NCI-H526 treated with DMSO at 0.1 percent for 48 hours (cell line): ENCODE data around the gene SFXN3.
A peak's percentile ranks its signal among the peaks of the same experiment; 100 is the strongest.

Experiments
- DNase-seq: peaks from one replicate; lab custom pipeline; 2025; lab: John Stamatoyannopoulos, UW

Gene SFXN3

GRCh38 chr10:101031128-101031795 lies at the start of gene SFXN3, which contains the start of gene PDZD7:
SFXN3 (plus strand) TSS chr10:101031234; CDS start chr10:101034695, 3,461 bp downstream.
PDZD7 (minus strand) TSS chr10:101031129; CDS start chr10:101030219, 910 bp downstream.
- peak; percentile 66 for DNase-seq

GRCh38 chr10:100982916-100983830 lies 47.9 kb upstream of the SFXN3 start:
- no peak for DNase-seq

GRCh38 chr10:100983868-100984671 lies 47.0 kb upstream of the SFXN3 start:
- DNase-seq, result no peak

- no peak for DNase-seq
Observed at GRCh38 chr10:100984672-100985177, 46.3 kb upstream of the SFXN3 start.

GRCh38 chr10:100985336-100985735 lies 45.7 kb upstream of the SFXN3 start:
- no peak for DNase-seq

- DNase-seq, result no peak
Observed at GRCh38 chr10:100986623-100986951, 44.4 kb upstream of the SFXN3 start.

GRCh38 chr10:100986952-100987684 lies 43.9 kb upstream of the SFXN3 start, which contains the start of the genes MRPL43 and TWNK:
MRPL43 (minus strand) TSS chr10:100987497; CDS start chr10:100987443, 54 bp downstream.
TWNK (plus strand) TSS chr10:100987543; CDS start chr10:100988211, 668 bp downstream.
- peak; percentile 18 for DNase-seq

- no peak for DNase-seq
Observed at GRCh38 chr10:100987685-100988049, 43.4 kb upstream of the SFXN3 start.

GRCh38 chr10:100988166-100988565 lies 42.9 kb upstream of the SFXN3 start:
- DNase-seq, result no peak

- no peak for DNase-seq
Observed at GRCh38 chr10:100989088-100989487, 41.9 kb upstream of the SFXN3 start.

- no peak for DNase-seq
Observed at GRCh38 chr10:100993986-100994708, 36.9 kb upstream of the SFXN3 start.

- DNase-seq, result no peak
Observed at GRCh38 chr10:100995181-100995580, 35.9 kb upstream of the SFXN3 start.

GRCh38 chr10:100996678-100997359 lies 34.2 kb upstream of the SFXN3 start:
- DNase-seq, result peak; percentile 8

GRCh38 chr10:100997360-100998182 lies 33.5 kb upstream of the SFXN3 start:
- DNase-seq, result peak; percentile 44

GRCh38 chr10:100998183-100998990 lies 32.6 kb upstream of the SFXN3 start:
- DNase-seq, result peak; percentile 61

- peak; percentile 17 for DNase-seq
Observed at GRCh38 chr10:100998991-100999741, 31.9 kb upstream of the SFXN3 start.

- DNase-seq, result no peak
Observed at GRCh38 chr10:100999742-101000126, 31.3 kb upstream of the SFXN3 start, which contains the start of gene LZTS2. LZTS2 (plus strand) TSS chr10:100999808; CDS start chr10:101002539, 2,731 bp downstream.
